SK-MEL-5 (cell line): ENCODE data around the gene CAMSAP1. TPM values are rescaled to one million over a fixed set of nuclear protein-coding genes. Genes with fewer than 3 reads are reported as not detected.

Source experiments
- DNase-seq: peaks from one replicate; pipeline ENCODE4 v3.0.0-alpha.2; 2016; ENCODE audit warnings: low read depth, low spot score
- in situ Hi-C: cut with HindIII; loops from 2 replicates; pipeline ENCODE4 v1.10.0; 2016; ENCODE audit warnings: low sequenced_read_pairs, high pct_unique_total_duplicates, low pct_unique_long_range_greater_than_20kb
- total RNA-seq: library from RNA; depleted of rRNA; stranded (reverse); fragments of >200 nt; shearing (Covaris generic); gene quantifications from 2 replicates; pipeline ENCODE4 v1.2.3, GENCODE V29; 2014; rRNA removed

The CAMSAP1 gene
- total RNA-seq, 1 experiment from 2014 or later: 14.7 TPM

GRCh38 chr9:135768516-135769218 is 138.7 kb downstream of the CAMSAP1 start:
- in situ Hi-C loops: no loop called here

GRCh38 chr9:135766707-135767106 is 140.6 kb downstream of the CAMSAP1 start:
- in situ Hi-C loops: no loop called here
- no peak for DNase-seq

More at GRCh38 chr9:135768516-135769218, 138.7 kb downstream of the CAMSAP1 start:
- DNase-seq: no peak

GRCh38 chr9:135766251-135766650 is 141.1 kb downstream of the CAMSAP1 start:
- in situ Hi-C loops: no loop called here
- no peak for DNase-seq

- DNase-seq: no peak
- in situ Hi-C loops: no loop called here
Measured at GRCh38 chr9:135765416-135765815, 141.9 kb downstream of the CAMSAP1 start.

GRCh38 chr9:135764731-135765130 is 142.6 kb downstream of the CAMSAP1 start:
- no peak for DNase-seq
- in situ Hi-C loops: no loop called here

GRCh38 chr9:135763716-135764446 is 143.5 kb downstream of the CAMSAP1 start:
- no peak for DNase-seq
- in situ Hi-C loops: no loop called here

GRCh38 chr9:135762921-135763320 is 144.4 kb downstream of the CAMSAP1 start:
- in situ Hi-C loops: no loop called here
- DNase-seq: no peak

GRCh38 chr9:135761845-135762168 is 145.5 kb downstream of the CAMSAP1 start:
- in situ Hi-C loops: no loop called here
- no peak for DNase-seq

- no peak for DNase-seq
- in situ Hi-C loops: no loop called here
Measured at GRCh38 chr9:135761150-135761844, 146.0 kb downstream of the CAMSAP1 start.

GRCh38 chr9:135760465-135760864 is 146.9 kb downstream of the CAMSAP1 start:
- no peak for DNase-seq
- in situ Hi-C loops: no loop called here

GRCh38 chr9:135759676-135760300 is 147.6 kb downstream of the CAMSAP1 start:
- no peak for DNase-seq
- in situ Hi-C loops: no loop called here

- no peak for DNase-seq
- in situ Hi-C loops: no loop called here
Measured at GRCh38 chr9:135758870-135759269, 148.5 kb downstream of the CAMSAP1 start.

Other genes starting within 250 kb of the CAMSAP1 start
- not detected in 2 replicates for gene LCN9, start 244.2 kb downstream of the CAMSAP1 start, total RNA-seq
- gene SOHLH1, start 208.1 kb downstream of the CAMSAP1 start, total RNA-seq: 0.27 TPM in 1 of 2 replicates, not detected in the other
- not detected in 2 replicates for gene KCNT1, start 205.4 kb downstream of the CAMSAP1 start, total RNA-seq
- 53.4 and 57.4 TPM in 2 replicates for gene UBAC1, start 53.8 kb upstream of the CAMSAP1 start, total RNA-seq
- gene NACC2, start 187.7 kb upstream of the CAMSAP1 start, total RNA-seq: 38.2 and 38.7 TPM in 2 replicates
- gene TMEM250, start 211.3 kb upstream of the CAMSAP1 start, total RNA-seq: 42.5 and 43.0 TPM in 2 replicates